NCI-H460 (cell line): ENCODE data around the gene CBL. TPM values are rescaled to one million over a fixed set of nuclear protein-coding genes. Genes with fewer than 3 reads are reported as not detected.

ENCODE experiments used
- small RNA-seq, 2 experiments: library from RNA; depleted of rRNA; stranded (forward); fragments of <200 nt; gene quantifications; one replicate each; pipeline ENCODE3, GENCODE V24; 2014
- total RNA-seq: library from RNA; depleted of rRNA; stranded (reverse); fragments of >200 nt; shearing (Covaris generic); gene quantifications from 2 replicates; pipeline ENCODE4 v1.2.3, GENCODE V29; 2014; rRNA removed

CBL gene
- total RNA-seq, 1 experiment from 2014 or later, result 11.2 TPM

Small RNA genes lying within 50 kb of the gene (small RNA-seq; reads per million reads assigned to genes)
- gene RF01225 (0 reads per million in 2 experiments), gene RNU6-262P (0 reads per million in 2 experiments)

Other genes starting within 250 kb of the CBL start
- gene FOXR1, start 234.6 kb upstream of the CBL start, total RNA-seq, result not detected in 2 replicates
- 19.6 and 24.9 TPM in 2 replicates for gene CENATAC, start 208.2 kb upstream of the CBL start, total RNA-seq
- gene RPS25, start 188.0 kb upstream of the CBL start, total RNA-seq, result 1,479 and 1,567 TPM in 2 replicates
- 73.6 and 83.1 TPM in 2 replicates for gene TRAPPC4, start 187.6 kb upstream of the CBL start, total RNA-seq
- gene SLC37A4, start 175.5 kb upstream of the CBL start, total RNA-seq, result 12.8 and 14.0 TPM in 2 replicates
- gene HYOU1, start 149.1 kb upstream of the CBL start, total RNA-seq, result 232 and 242 TPM in 2 replicates
- gene VPS11, start 138.5 kb upstream of the CBL start, total RNA-seq, result 8.9 and 11.1 TPM in 2 replicates
- 8.2 and 9.4 TPM in 2 replicates for gene HMBS, start 121.5 kb upstream of the CBL start, total RNA-seq
- 42.1 and 44.0 TPM in 2 replicates for gene DPAGT1, start 104.5 kb upstream of the CBL start, total RNA-seq
- gene C2CD2L, start 99.0 kb upstream of the CBL start, total RNA-seq, result 6.4 and 13.7 TPM in 2 replicates
- gene HINFP, start 84.8 kb upstream of the CBL start, total RNA-seq, result 11.5 and 13.6 TPM in 2 replicates
- gene ABCG4, start 57.3 kb upstream of the CBL start, total RNA-seq, result not detected in 2 replicates
- gene NLRX1, start 37.6 kb upstream of the CBL start, total RNA-seq, result 12.4 and 13.6 TPM in 2 replicates
- gene NHERF4, start 20.9 kb upstream of the CBL start, total RNA-seq, result not detected in 2 replicates
- 187 and 195 TPM in 2 replicates for gene MCAM, start 110.8 kb downstream of the CBL start, total RNA-seq
- 6.1 and 7.7 TPM in 2 replicates for gene RNF26, start 128.2 kb downstream of the CBL start, total RNA-seq
- not detected in 2 replicates for gene C1QTNF5, start 134.5 kb downstream of the CBL start, total RNA-seq
- gene MFRP, start 140.4 kb downstream of the CBL start, total RNA-seq, result not detected in 2 replicates
- 0.17 and 0.27 TPM in 2 replicates for gene USP2, start 175.4 kb downstream of the CBL start, total RNA-seq
- not detected in 2 replicates for gene THY1, start 216.8 kb downstream of the CBL start, total RNA-seq